Skeletal muscle tissue (tissue), 4 donors: ENCODE data around the gene CHD9. TPM values are rescaled to one million over a fixed set of nuclear protein-coding genes. Genes with fewer than 3 reads are reported as not detected.
A peak's percentile ranks its signal among the peaks of the same experiment; 100 is the strongest.

Source experiments
- H3K27ac ChIP-seq: one replicate; pipeline ENCODE4 v1.7.0; 2013; ENCODE audit warnings: mild to moderate bottlenecking, low read depth, low read length, inconsistent platforms
- H3K27me3 ChIP-seq, 3 donors: one replicate each; pipeline ENCODE4 v1.7.0; 2013; ENCODE audit warnings: low read length in 3 of 3; ENCODE audit not compliant: control insufficient read depth in 3 of 3, insufficient read depth in 3 of 3
- H3K36me3 ChIP-seq, 3 donors: one replicate each; pipeline ENCODE4 v1.7.0; 2013; ENCODE audit warnings: low read length in 3 of 3; ENCODE audit not compliant: control insufficient read depth in 3 of 3, insufficient read depth in 3 of 3
- H3K4me1 ChIP-seq, 3 donors: one replicate each; pipeline ENCODE4 v1.7.0; 2013; ENCODE audit warnings: low read length in 3 of 3, mild to moderate bottlenecking in 3 of 3; ENCODE audit not compliant: control insufficient read depth in 3 of 3, insufficient read depth in 3 of 3
- H3K4me3 ChIP-seq, 3 donors: one replicate each; pipeline ENCODE4 v1.7.0; 2013; ENCODE audit warnings: low read length in 3 of 3
- H3K9ac ChIP-seq, 3 donors: one replicate each; pipeline ENCODE4 v1.7.0; 2013; ENCODE audit warnings: low read length in 3 of 3, mild to moderate bottlenecking in 3 of 3, moderate library complexity in 2 of 3, low read depth in 1 of 3
- H3K9me3 ChIP-seq, 3 donors: one replicate each; pipeline ENCODE4 v1.7.0; 2013; ENCODE audit warnings: low read length in 3 of 3; ENCODE audit not compliant: control insufficient read depth in 3 of 3
- total RNA-seq: library from RNA; depleted of rRNA; stranded (reverse); fragments of >200 nt; gene quantifications from one replicate; pipeline ENCODE4 v1.2.3, GENCODE V29; 2014
- donor health status: Osteomylitis.

The CHD9 gene
- total RNA-seq, 1 donor from 2014 or later: 69.4 TPM

DNA sequence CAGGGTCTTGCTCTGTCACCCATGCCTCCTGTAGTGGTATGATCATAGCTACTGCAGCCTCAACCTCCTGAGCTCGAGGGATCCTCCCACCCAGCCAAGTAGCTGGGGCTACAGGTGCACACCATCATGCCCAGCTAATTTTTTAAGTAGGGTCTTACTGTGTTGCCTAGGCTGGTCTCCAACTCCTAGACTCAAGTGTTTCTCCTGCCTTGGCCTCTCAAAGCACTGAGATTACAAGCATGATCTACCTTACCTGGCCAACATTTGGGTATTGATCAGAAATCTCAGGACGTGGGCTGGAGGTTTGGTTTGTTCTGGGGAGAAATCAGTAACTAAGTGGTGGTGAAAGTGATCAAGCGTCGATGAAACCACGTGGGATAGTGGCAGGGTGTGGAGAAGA is 4.1 kb downstream of the CHD9 start:
- no peak overlapping the region for H3K9ac ChIP-seq
- no peak overlapping the region for H3K27ac ChIP-seq

DNA sequence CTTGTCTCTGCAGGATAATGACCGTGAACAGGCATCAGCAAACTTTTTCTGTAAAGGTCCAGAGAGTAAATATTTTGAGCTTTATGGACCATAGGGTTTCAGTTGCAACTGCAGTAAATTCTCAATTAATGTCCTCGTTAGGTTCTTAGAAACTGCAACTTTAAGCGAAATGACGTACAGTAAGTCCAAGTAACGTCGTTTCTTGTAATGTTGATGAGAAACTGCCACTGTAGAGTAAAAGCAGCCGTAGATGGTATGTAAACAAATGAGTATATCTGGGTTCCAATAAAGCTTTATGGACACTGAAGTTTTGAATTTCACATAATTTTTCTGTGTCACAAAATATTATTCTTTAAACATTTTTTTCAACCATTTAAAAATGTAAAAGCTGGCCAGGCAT is 4.9 kb downstream of the CHD9 start:
- Histone ChIP-seq H3K9ac (no peak overlapping the region), H3K4me1 (peaks cover 29 to 37% (median 30%) of the 10 kb centered on the region in 3 donors), H3K4me3 (no peak overlapping the region), H3K27me3 (no peaks in the 10 kb centered on the region), H3K27ac (no peak overlapping the region), H3K9me3 (no peaks in the 10 kb centered on the region), H3K36me3 (no peaks in the 10 kb centered on the region)

More for the DNA sequence above, 4.1 kb downstream of the CHD9 start:
- no peaks in the 10 kb centered on the region for H3K27me3 ChIP-seq
- no peak overlapping the region for H3K4me3 ChIP-seq
- no peaks in the 10 kb centered on the region for H3K9me3 ChIP-seq
- peaks cover 28 to 43% (median 30%) of the 10 kb centered on the region in 3 donors for H3K4me1 ChIP-seq
- H3K36me3 ChIP-seq: no peaks in the 10 kb centered on the region

DNA sequence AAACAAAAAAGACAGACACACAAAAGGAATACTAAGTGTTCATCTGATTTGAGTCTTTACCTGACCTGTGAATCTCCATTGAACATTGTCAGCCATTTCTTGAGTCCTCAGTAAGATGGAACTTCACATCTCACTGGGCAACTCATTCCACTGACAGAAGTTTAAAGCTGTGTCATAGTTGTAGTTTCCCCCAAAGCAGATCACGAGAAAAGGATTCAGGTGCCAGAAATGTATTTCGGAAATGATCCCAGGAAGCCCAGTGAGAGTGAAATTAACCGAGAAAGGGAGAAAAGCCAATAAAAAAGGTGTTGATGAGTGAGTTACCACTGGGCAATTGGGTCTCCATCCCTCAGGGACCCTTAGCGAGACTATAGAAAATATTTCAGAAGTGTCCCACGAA is 6.5 kb downstream of the CHD9 start:
- no peaks in the 10 kb centered on the region for H3K36me3 ChIP-seq
- H3K27ac ChIP-seq: no peak overlapping the region
- H3K4me1 ChIP-seq: peaks cover 23 to 36% (median 31%) of the 10 kb centered on the region in 3 donors
- H3K9me3 ChIP-seq: no peaks in the 10 kb centered on the region
- H3K9ac ChIP-seq: no peak overlapping the region
- no peak overlapping the region for H3K4me3 ChIP-seq
- H3K27me3 ChIP-seq: no peaks in the 10 kb centered on the region

DNA sequence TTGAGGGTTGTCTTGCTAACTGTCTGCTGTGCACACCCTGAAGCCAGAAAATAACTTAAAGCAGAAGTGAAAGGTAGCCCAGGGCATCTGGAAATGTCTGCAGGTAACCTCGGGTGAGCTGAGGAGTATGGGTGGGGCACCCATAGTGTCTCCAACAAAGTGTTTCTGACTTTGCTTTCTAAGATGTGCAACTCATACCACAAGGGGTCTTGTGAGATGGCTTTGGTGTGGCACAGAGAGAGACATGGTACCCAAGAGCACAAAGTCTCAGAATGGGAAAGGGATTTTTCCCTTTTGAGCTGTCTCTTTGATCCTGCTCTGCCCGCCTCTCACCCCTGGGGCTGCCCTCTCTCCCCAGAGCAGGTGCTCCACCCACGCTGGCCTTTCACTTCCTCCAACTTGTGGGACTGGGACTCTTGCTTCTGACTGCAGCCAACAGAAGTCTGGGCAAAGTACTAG is 6.9 kb downstream of the CHD9 start:
- Histone ChIP-seq H3K4me1 (peaks cover 18 to 35% (median 35%) of the 10 kb centered on the region in 3 donors), H3K9ac (no peak overlapping the region), H3K27ac (no peak overlapping the region)

DNA sequence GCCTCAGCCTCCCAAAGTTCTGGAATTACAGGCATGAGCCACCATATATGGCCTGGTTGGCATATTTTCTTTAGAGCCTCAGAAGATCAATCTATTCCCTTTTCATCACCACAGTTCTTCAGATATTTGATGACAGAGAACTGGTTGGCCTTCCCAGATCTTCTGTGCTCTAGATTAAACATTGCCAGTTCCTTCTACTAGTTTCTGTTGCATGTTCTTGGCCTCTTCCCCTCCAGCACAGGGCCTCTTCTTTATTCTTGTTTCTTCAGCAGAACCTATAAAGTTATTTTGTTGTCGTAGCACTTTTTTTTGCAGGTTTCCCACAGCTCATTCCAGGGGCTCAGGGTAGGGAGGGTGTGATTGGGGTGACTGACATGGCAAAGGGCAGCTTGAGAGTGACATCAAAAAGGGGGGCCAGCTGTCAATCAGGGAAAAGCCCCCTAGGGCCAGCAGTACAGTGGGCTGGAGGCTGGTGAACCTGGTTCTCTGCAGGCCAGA is 9.3 kb downstream of the CHD9 start:
- Histone ChIP-seq H3K9me3 (no peaks in the 10 kb centered on the region), H3K27me3 (no peaks in the 10 kb centered on the region), H3K4me1 (peaks cover 13 to 30% (median 30%) of the 10 kb centered on the region in 3 donors), H3K9ac (no peak overlapping the region), H3K27ac (peak overlapping the region; percentile 53), H3K4me3 (no peak overlapping the region), H3K36me3 (no peaks in the 10 kb centered on the region)

More for the DNA sequence above, 6.9 kb downstream of the CHD9 start:
- Histone ChIP-seq H3K27me3 (no peaks in the 10 kb centered on the region), H3K36me3 (no peaks in the 10 kb centered on the region), H3K4me3 (no peak overlapping the region), H3K9me3 (no peaks in the 10 kb centered on the region)

DNA sequence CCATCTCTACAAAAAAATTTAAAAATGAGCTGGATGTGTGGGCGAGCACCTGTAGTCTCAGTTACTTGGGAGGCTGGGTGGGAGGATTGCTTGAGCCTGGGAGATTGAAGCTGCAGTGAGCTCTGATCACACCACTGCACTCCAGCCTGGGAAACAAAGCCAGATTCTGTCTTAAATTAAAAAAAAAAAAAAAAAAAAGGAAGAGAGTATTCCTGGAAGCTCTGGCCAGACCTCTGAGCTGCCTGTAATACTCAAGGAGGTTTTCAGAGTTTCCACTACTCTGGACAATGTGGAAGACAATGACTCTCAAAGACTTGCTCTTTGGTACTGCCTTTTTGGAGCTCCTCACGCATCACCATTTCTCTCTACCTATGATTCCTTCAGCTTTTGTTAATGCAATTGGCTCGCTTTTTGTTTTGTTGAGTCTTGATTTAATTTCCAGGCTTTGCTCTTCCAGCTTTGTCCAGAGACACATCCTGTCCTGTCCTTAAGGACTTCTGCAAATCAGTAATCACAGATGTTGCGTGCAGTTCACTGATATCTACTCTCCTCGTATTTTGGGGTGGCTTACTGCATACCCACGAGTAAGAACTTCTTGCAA is 10.8 kb downstream of the CHD9 start:
- peak overlapping the region; percentile 53 for H3K27ac ChIP-seq
- H3K36me3 ChIP-seq: no peaks in the 10 kb centered on the region
- no peaks in the 10 kb centered on the region for H3K9me3 ChIP-seq
- no peaks in the 10 kb centered on the region for H3K27me3 ChIP-seq
- peaks cover 13 to 30% (median 30%) of the 10 kb centered on the region in 3 donors for H3K4me1 ChIP-seq
- no peak overlapping the region for H3K4me3 ChIP-seq
- no peak overlapping the region for H3K9ac ChIP-seq

DNA sequence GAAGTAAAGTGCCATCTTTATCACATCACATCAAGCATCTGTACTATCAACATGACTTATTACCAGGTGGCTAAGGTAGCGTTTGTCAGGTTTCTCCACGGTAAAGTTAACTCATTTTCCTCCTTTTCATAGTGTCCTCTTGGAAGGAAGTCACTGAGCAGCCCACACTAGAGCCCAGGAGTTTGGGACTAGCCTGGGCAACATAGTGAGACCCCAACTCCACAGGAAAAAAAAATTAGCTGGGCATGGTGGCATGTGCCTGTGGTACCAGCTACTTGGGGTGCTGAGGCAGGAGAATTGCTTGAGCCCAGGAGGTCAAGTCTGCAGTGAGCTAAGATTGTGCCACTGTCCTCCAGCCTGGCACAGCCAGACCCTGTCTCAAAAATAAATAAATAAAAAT is 12.9 kb downstream of the CHD9 start:
- Histone ChIP-seq H3K27ac (no peak overlapping the region), H3K4me1 (peaks cover 13 to 36% (median 26%) of the 10 kb centered on the region in 3 donors), H3K9ac (no peak overlapping the region), H3K27me3 (no peaks in the 10 kb centered on the region), H3K36me3 (no peaks in the 10 kb centered on the region), H3K4me3 (no peak overlapping the region), H3K9me3 (no peaks in the 10 kb centered on the region)

DNA sequence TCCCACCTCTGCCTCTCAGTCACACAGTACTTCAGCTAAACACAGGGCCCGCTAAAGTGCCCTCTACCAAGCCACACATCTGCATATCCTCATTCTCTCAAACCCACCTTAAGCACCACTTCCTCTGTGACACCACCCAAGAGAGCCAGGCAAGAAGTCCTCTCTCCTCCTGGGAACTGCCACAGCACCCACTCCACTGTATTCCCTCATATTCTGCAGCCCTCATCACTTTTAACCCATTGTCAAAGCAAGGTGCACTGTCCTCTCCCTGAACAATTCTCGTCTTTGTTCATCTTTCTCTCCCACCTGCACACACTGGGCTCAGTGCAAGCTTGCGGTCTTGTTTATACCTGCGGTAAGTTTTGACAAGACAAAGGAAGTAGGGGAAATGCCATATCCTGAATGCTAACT is 13.6 kb downstream of the CHD9 start:
- Histone ChIP-seq H3K27ac (no peak overlapping the region), H3K9me3 (no peaks in the 10 kb centered on the region), H3K27me3 (no peaks in the 10 kb centered on the region), H3K4me1 (peaks cover 13 to 41% (median 26%) of the 10 kb centered on the region in 3 donors), H3K4me3 (no peak overlapping the region), H3K9ac (no peak overlapping the region), H3K36me3 (no peaks in the 10 kb centered on the region)

DNA sequence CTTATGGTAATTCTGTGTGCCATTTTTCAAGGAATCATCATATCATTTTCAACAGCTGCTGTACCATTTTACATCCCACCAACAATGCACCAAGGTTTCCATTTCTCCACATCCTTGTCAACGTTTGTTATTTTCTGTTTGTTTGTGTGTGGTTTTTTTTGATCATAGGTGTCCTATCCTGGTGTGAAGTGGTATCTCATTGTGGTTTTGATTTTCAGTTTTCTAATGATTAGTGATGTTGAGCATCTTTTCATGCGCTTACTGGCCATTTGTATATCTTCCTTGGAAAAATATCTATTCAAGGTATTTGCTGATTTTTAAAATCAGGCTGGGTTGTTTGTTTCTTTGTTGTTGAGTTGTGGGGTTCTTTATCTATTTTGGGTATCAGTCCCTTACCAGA is 15.0 kb downstream of the CHD9 start:
- no peaks in the 10 kb centered on the region for H3K9me3 ChIP-seq
- H3K4me3 ChIP-seq: no peak overlapping the region
- H3K4me1 ChIP-seq: peaks cover 13 to 35% (median 18%) of the 10 kb centered on the region in 3 donors
- H3K27ac ChIP-seq: no peak overlapping the region
- no peak overlapping the region for H3K9ac ChIP-seq
- no peaks in the 10 kb centered on the region for H3K36me3 ChIP-seq
- H3K27me3 ChIP-seq: no peaks in the 10 kb centered on the region

DNA sequence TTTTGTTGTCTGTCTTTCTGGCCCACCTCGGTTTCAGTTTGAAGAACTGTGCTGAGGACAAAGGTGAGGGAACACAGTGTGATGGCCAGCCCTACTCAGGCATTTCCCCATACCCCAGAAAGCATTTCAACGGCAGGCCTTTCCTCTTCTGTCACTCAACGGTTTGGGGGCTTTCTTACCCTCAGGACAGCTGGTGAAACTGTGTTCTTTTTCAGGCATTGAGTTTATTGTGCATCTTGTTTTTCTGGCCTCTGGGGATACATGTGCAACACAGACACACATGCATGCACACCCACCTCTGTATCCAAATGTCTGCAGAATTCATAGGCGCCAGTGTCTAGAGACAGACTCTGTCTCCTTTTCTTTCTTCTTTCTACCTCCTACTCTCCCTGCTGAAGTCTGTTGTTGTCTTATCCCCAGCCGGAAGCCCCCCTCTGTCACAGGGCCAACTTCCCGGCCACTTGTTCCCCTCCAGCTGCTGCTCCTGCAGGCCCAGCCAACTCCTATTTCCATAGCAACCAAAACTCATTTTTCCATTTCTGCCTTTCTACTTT is 17.0 kb downstream of the CHD9 start:
- Histone ChIP-seq H3K27me3 (no peaks in the 10 kb centered on the region), H3K9me3 (no peaks in the 10 kb centered on the region), H3K4me1 (peaks cover 6 to 21% (median 13%) of the 10 kb centered on the region in 3 donors), H3K4me3 (peak overlapping the region in 2 of 3 donors; percentile 9 to 50), H3K9ac (peak overlapping the region in 1 of 3 donors; percentile 27), H3K36me3 (no peaks in the 10 kb centered on the region), H3K27ac (peak overlapping the region; percentile 60)
